ENCODE data around the gene ATP5MK. TPM values are rescaled to one million over a fixed set of nuclear protein-coding genes. Genes with fewer than 3 reads are reported as not detected.

Gene ATP5MK
- total RNA-seq, 1 experiment from 2014 or later: 694 TPM

- DNase-seq (ENCODE audit: low read depth, low spot score): no peak
- H3K4me1 ChIP-seq (ENCODE audit: control insufficient read depth, insufficient read depth, low read length): no peaks in the 10 kb centered on the region
- ATAC-seq: no peak
- H3K9me3 ChIP-seq (ENCODE audit: control insufficient read depth, insufficient read depth, low read depth, low read length): no peaks in the 10 kb centered on the region
- TSS peak; percentile 14 for BruUV-seq (replicated peaks)
- H3K27ac ChIP-seq (ENCODE audit: low read length): no peak overlapping the region
- intact Hi-C loops (cut with micrococcal nuclease; ENCODE audit: unreplicated experiment): no loop called here
- in situ Hi-C loops (cut with HindIII; ENCODE audit: low pct_unique_long_range_greater_than_20kb, low sequenced_read_pairs): no loop called here
- TF ChIP-seq TCF7L2 (IDR thresholded peaks at IDR 0.05; ENCODE audit: low read depth, low read length): no peak
- no peak overlapping the region for H3K4me3 ChIP-seq (ENCODE audit: low read depth in 2 of 2, low read length in 2 of 2)
- ChIA-PET POLR2A (no interaction called here), CTCF (interaction anchor here (0.6 to 0.7 kb wide), 2 partner anchors 22 to 71 kb away, joined by 3 to 4 read pairs; no protein-coding TSS in a partner anchor)
- H3K27me3 ChIP-seq (ENCODE audit: control insufficient read depth, insufficient read depth, low read length): no peaks in the 10 kb centered on the region
- peaks cover 71% of the 10 kb centered on the region for H3K36me3 ChIP-seq (ENCODE audit: control insufficient read depth, insufficient read depth, low read length)
These were observed 19.3 kb upstream of the ATP5MK start for GRCh38 chr10:103415581-103415980.

GRCh38 chr10:103413564-103413963, 17.3 kb upstream of the ATP5MK start:
- in situ Hi-C loops (cut with HindIII; ENCODE audit: low pct_unique_long_range_greater_than_20kb, low sequenced_read_pairs) (no loop called here), intact Hi-C loops (cut with micrococcal nuclease; ENCODE audit: unreplicated experiment) (no loop called here)
- H3K9me3 ChIP-seq (ENCODE audit: control insufficient read depth, insufficient read depth, low read depth, low read length): no peaks in the 10 kb centered on the region
- peaks cover 64% of the 10 kb centered on the region for H3K36me3 ChIP-seq (ENCODE audit: control insufficient read depth, insufficient read depth, low read length)
- CTCF ChIA-PET: no interaction called here
- no peak overlapping the region for H3K27ac ChIP-seq (ENCODE audit: low read length)
- ATAC-seq: no peak
- no peak for DNase-seq (ENCODE audit: low read depth, low spot score)
- no peaks in the 10 kb centered on the region for H3K27me3 ChIP-seq (ENCODE audit: control insufficient read depth, insufficient read depth, low read length)
- BruUV-seq (replicated peaks): no TSS peak
- TF ChIP-seq POLR2AphosphoS5 (IDR thresholded peaks at IDR 0.05; ENCODE audit: low read depth, low read length): no peak
- H3K4me3 ChIP-seq (ENCODE audit: low read depth in 2 of 2, low read length in 2 of 2): no peak overlapping the region
- H3K4me1 ChIP-seq (ENCODE audit: control insufficient read depth, insufficient read depth, low read length): no peaks in the 10 kb centered on the region
- POLR2A ChIA-PET: no interaction called here

- TF ChIP-seq, protein P1, sequence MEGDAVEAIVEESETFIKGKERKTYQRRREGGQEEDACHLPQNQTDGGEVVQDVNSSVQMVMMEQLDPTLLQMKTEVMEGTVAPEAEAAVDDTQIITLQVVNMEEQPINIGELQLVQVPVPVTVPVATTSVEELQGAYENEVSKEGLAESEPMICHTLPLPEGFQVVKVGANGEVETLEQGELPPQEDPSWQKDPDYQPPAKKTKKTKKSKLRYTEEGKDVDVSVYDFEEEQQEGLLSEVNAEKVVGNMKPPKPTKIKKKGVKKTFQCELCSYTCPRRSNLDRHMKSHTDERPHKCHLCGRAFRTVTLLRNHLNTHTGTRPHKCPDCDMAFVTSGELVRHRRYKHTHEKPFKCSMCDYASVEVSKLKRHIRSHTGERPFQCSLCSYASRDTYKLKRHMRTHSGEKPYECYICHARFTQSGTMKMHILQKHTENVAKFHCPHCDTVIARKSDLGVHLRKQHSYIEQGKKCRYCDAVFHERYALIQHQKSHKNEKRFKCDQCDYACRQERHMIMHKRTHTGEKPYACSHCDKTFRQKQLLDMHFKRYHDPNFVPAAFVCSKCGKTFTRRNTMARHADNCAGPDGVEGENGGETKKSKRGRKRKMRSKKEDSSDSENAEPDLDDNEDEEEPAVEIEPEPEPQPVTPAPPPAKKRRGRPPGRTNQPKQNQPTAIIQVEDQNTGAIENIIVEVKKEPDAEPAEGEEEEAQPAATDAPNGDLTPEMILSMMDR (IDR thresholded peaks at IDR 0.05): no peak
- TF ChIP-seq SIN3A (IDR thresholded peaks at IDR 0.05; ENCODE audit: borderline replicate concordance, insufficient read depth, low read depth, low read length) (no peak), REST (IDR thresholded peaks at IDR 0.05; ENCODE audit: insufficient read depth in 1 of 2, low read depth in 2 of 2, low read length in 1 of 2) (no peak)
- DNase-seq (ENCODE audit: low read depth, low spot score) (no peak), ATAC-seq (no peak)
- intact Hi-C loops (cut with micrococcal nuclease; ENCODE audit: unreplicated experiment) (no loop called here), in situ Hi-C loops (cut with HindIII; ENCODE audit: low pct_unique_long_range_greater_than_20kb, low sequenced_read_pairs) (loop anchor here (10.0 kb wide), 1 partner anchor 77 kb away; the partner anchor contains the start of gene CALHM3)
- ChIA-PET POLR2A (interaction anchor here (0.5 kb wide), 1 partner anchor 233 kb away, joined by 3 read pairs; no protein-coding TSS in a partner anchor), CTCF (interaction anchor here (0.6 kb wide), 1 partner anchor 22 kb away, joined by 8 read pairs; no protein-coding TSS in a partner anchor)
- no TSS peak for BruUV-seq (replicated peaks)
- H3K9me3 ChIP-seq (ENCODE audit: control insufficient read depth, insufficient read depth, low read depth, low read length): no peaks in the 10 kb centered on the region
- no peaks in the 10 kb centered on the region for H3K27me3 ChIP-seq (ENCODE audit: control insufficient read depth, insufficient read depth, low read length)
- H3K27ac ChIP-seq (ENCODE audit: low read length): peak overlapping the region; percentile 97
- H3K36me3 ChIP-seq (ENCODE audit: control insufficient read depth, insufficient read depth, low read length): peaks cover 70% of the 10 kb centered on the region
- peak overlapping the region; percentile 94 to 95 for H3K4me3 ChIP-seq (ENCODE audit: low read depth in 2 of 2, low read length in 2 of 2)
- peaks cover 27% of the 10 kb centered on the region for H3K4me1 ChIP-seq (ENCODE audit: control insufficient read depth, insufficient read depth, low read length)
These were observed 1.0 kb upstream of the ATP5MK start for GRCh38 chr10:103397191-103397825.

Measured in Panc1 (cell line).